ENCODE measurements around the gene LSS. TPM values are rescaled to one million over a fixed set of nuclear protein-coding genes. Genes with fewer than 3 reads are reported as not detected.

The LSS gene
- polyA plus RNA-seq, 1 donor from 2014 or later, result 101 TPM

GRCh38 chr21:46211786-46212720 lies 16.5 kb downstream of the LSS start:
- H4K20me1 ChIP-seq (ENCODE audit: insufficient read depth), result no peaks in the 10 kb centered on the region
- no peak overlapping the region for H3K9ac ChIP-seq (ENCODE audit: low read length)
- H3K79me2 ChIP-seq (replicated peaks; ENCODE audit: insufficient read depth, low read length), result no peaks in the 10 kb centered on the region
- TF ChIP-seq TAF1 (IDR thresholded peaks at IDR 0.05; ENCODE audit: low read depth) (no peak), EZH2 (IDR thresholded peaks at IDR 0.05; ENCODE audit: borderline replicate concordance, insufficient read depth, low read length, poor library complexity, severe bottlenecking) (no peak), RAD21 (conservative IDR thresholded peaks at IDR 0.05) (no peak), EP300 (conservative IDR thresholded peaks at IDR 0.05; ENCODE audit: poor library complexity, severe bottlenecking) (no peak)
- TF ChIP-seq, protein P1, sequence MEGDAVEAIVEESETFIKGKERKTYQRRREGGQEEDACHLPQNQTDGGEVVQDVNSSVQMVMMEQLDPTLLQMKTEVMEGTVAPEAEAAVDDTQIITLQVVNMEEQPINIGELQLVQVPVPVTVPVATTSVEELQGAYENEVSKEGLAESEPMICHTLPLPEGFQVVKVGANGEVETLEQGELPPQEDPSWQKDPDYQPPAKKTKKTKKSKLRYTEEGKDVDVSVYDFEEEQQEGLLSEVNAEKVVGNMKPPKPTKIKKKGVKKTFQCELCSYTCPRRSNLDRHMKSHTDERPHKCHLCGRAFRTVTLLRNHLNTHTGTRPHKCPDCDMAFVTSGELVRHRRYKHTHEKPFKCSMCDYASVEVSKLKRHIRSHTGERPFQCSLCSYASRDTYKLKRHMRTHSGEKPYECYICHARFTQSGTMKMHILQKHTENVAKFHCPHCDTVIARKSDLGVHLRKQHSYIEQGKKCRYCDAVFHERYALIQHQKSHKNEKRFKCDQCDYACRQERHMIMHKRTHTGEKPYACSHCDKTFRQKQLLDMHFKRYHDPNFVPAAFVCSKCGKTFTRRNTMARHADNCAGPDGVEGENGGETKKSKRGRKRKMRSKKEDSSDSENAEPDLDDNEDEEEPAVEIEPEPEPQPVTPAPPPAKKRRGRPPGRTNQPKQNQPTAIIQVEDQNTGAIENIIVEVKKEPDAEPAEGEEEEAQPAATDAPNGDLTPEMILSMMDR (IDR thresholded peaks at IDR 0.05; ENCODE audit: poor library complexity, severe bottlenecking), result no peak
- no peak overlapping the region for H2AFZ ChIP-seq (ENCODE audit: low read depth, low read length)
- H3K9me3 ChIP-seq (ENCODE audit: low read length), result no peaks in the 10 kb centered on the region
- no peak overlapping the region for H3K27ac ChIP-seq (ENCODE audit: low read length)
- no peaks in the 10 kb centered on the region for H3K36me3 ChIP-seq (ENCODE audit: insufficient read depth, low read length)
- no peaks in the 10 kb centered on the region for H3K9me2 ChIP-seq (ENCODE audit: insufficient read depth, low read length)
- H3K4me3 ChIP-seq (ENCODE audit: low read length), result no peak overlapping the region
- H3F3A ChIP-seq (ENCODE audit: insufficient read depth, low read length, poor library complexity, severe bottlenecking), result no peaks in the 10 kb centered on the region
- no peaks in the 10 kb centered on the region for H3K27me3 ChIP-seq (ENCODE audit: insufficient read depth, low read depth, low read length)
- H3K4me2 ChIP-seq (ENCODE audit: low read length), result no peak overlapping the region

DNA sequence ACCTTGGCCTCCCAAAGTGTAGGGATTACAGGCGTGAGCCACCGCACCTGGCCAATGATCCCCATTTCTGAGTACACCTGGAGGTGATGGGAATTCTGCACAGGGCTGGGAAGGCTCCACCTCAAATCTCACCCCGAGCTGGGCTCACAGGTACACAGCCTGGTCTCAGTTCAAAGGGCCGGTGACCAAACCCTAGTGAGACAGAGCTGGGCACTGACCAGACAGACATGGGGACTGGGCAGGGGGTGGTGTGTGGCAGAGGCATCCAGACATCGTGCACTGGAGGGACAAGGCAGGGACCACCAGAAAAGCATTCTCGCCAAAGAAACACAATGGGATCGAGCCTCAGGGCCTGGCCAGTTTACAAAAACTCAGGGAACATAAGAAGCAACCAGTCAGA lies 17.2 kb downstream of the LSS start:
- H3K4me2 ChIP-seq (ENCODE audit: low read length), result no peak overlapping the region
- H3K27me3 ChIP-seq (ENCODE audit: insufficient read depth, low read depth, low read length), result no peaks in the 10 kb centered on the region
- H3F3A ChIP-seq (ENCODE audit: insufficient read depth, low read length, poor library complexity, severe bottlenecking), result no peaks in the 10 kb centered on the region
- no peaks in the 10 kb centered on the region for H3K9me3 ChIP-seq (ENCODE audit: low read length)
- H3K9ac ChIP-seq (ENCODE audit: low read length), result no peak overlapping the region
- no peaks in the 10 kb centered on the region for H4K20me1 ChIP-seq (ENCODE audit: insufficient read depth)
- H3K27ac ChIP-seq (ENCODE audit: low read length), result no peak overlapping the region
- H3K4me3 ChIP-seq (ENCODE audit: low read length), result no peak overlapping the region
- no peak overlapping the region for H2AFZ ChIP-seq (ENCODE audit: low read depth, low read length)
- no peaks in the 10 kb centered on the region for H3K9me2 ChIP-seq (ENCODE audit: insufficient read depth, low read length)
- TF ChIP-seq POLR2AphosphoS5 (IDR thresholded peaks at IDR 0.05) (no peak), RAD21 (conservative IDR thresholded peaks at IDR 0.05) (no peak), TAF1 (IDR thresholded peaks at IDR 0.05; ENCODE audit: low read depth) (no peak), SMC3 (conservative IDR thresholded peaks at IDR 0.05; ENCODE audit: poor library complexity) (no peak), EZH2 (IDR thresholded peaks at IDR 0.05; ENCODE audit: borderline replicate concordance, insufficient read depth, low read length, poor library complexity, severe bottlenecking) (no peak), EP300 (conservative IDR thresholded peaks at IDR 0.05; ENCODE audit: poor library complexity, severe bottlenecking) (no peak), REST (IDR thresholded peaks at IDR 0.05; ENCODE audit: borderline replicate concordance) (no peak), MXI1 (conservative IDR thresholded peaks at IDR 0.05; ENCODE audit: poor library complexity, severe bottlenecking) (no peak)
- TF ChIP-seq, protein P1 (IDR thresholded peaks at IDR 0.05; ENCODE audit: poor library complexity, severe bottlenecking), result no peak
- no peaks in the 10 kb centered on the region for H3K36me3 ChIP-seq (ENCODE audit: insufficient read depth, low read length)
- H3K79me2 ChIP-seq (replicated peaks; ENCODE audit: insufficient read depth, low read length), result no peaks in the 10 kb centered on the region

All from neural cell (in vitro differentiated cells).